DMS153 treated with DMSO at 0.1 percent for 48 hours (cell line): ENCODE results near the gene CGN.

Experiments
- DNase-seq: peaks from one replicate; lab custom pipeline; 2025; ENCODE audit not compliant: unreplicated experiment; lab: John Stamatoyannopoulos, UW

Gene CGN

DNA sequence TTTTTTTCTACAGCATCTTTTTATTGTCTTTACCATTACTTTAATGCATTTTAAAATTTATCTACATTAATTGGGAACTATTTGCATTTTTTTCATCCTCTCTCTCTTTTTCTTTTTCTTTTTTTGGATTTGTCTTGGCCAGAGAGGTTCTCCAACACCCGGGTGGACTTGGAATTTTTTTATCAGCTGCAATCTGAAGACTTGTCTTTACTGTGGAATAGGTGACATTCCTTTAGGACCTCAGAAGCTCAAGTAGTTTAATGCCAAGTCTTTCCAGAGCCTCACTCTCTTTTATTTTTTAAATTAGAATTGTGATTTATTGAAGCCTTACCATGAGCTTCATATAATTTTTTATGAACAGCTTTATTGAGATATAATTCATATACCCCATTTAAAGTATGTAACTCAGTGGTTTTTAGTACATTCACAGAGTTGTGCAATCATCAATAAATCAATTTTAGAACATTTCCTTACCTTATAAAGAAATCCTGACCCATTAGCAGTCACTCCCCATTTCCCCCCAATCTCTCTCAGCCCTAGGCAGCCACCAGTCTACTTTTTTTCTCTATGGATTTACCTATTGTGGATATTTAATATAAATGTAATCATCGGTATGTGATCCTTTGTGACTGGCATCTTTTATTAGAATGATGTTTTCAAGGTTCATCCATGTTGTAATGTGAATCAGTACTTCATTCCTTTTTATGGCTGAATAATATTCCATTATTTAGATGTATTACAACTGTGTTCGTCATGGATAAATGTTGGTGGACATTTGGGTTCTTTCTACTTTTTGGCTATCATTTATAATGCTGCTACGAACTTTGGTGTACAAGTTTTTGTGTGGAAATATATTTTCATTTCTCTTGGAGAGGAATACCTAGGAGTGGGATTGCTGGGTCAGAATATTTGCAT lies 35.1 kb downstream of the CGN start:
- DNase-seq = no peak

GRCh38 chr1:151547119-151547899 lies 36.1 kb downstream of the CGN start:
- DNase-seq = no peak

DNA sequence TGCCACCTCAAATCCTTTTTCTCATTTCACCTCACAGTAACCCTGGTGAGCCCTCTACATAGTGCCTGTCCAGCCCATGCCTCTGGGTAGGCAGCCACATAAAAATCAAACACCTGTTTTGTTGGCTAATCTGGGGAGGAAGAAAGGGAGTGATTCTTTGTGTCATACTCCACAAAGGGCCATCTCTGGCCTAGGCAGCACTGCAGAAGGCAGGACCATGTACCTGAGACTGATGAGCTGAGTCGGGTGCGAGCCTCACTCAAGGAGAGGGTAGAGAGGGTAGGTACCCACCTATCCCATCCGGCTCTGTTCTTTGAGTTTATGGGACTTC lies 36.7 kb downstream of the CGN start:
- no peak for DNase-seq

GRCh38 chr1:151549199-151549598 lies 38.0 kb downstream of the CGN start:
- DNase-seq = no peak

DNA sequence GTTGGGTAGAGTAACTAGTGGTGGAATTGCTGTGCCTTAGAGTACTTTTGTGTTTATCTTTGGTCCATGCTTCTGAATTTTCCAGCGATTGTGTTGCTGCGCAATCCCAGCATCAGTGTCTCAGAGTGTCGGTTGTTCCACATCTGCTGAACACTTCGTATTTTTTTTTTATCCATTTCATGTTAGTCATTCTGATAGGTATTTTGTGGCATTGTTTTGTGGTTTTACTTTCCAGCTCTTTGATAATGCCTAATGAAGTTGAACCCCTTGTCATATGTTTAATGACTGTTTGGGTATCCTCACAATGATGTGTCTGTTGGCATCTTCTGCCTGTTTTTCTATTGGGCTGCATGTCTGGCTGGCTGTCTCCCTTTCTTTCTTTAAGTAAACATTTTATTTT lies 42.5 kb downstream of the CGN start:
- no peak for DNase-seq

DNA sequence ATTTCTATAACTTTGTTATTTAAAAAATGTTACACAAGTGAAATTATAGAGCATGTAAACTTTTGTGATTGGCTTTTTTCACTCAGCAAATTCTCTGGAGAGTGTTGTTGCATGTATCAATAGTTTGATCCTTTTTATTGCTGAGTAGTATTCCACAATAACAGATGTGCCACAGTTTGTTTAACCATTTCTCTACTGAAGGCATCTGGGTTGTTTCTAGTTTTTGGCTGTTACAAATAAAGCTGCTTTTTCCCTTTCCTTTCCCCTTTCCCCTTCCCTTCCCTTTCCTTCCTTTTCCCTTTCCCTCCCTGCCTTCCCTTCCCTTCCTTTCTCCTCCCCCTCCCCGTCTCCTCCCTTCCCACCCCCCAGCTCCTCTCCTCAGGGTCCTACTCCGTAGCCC lies 44.9 kb downstream of the CGN start:
- no peak for DNase-seq

DNA sequence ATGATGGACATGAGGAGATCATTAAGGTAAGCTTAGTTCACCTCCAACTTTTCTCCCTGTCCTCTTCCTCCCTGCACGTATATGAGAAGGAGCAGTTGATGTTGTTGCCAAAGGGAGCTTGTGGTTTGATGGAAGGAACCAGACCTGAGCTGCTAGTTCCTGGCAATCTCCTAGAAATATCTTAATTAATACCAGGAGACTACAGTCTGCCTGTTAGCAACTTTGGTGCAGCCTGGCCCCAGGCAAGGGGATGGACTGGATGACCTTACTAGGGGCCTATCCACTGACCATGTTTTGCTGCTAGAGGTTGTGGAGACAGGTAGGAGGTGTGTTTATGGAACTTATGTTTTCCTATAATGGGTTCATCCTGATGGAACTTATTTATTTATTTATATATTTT lies 51.5 kb downstream of the CGN start:
- DNase-seq = no peak

GRCh38 chr1:151563376-151563775 lies 52.2 kb downstream of the CGN start:
- no peak for DNase-seq

- DNase-seq = no peak
Observed at GRCh38 chr1:151565502-151566189, 54.5 kb downstream of the CGN start.

GRCh38 chr1:151568626-151569088 lies 57.5 kb downstream of the CGN start:
- no peak for DNase-seq

DNA sequence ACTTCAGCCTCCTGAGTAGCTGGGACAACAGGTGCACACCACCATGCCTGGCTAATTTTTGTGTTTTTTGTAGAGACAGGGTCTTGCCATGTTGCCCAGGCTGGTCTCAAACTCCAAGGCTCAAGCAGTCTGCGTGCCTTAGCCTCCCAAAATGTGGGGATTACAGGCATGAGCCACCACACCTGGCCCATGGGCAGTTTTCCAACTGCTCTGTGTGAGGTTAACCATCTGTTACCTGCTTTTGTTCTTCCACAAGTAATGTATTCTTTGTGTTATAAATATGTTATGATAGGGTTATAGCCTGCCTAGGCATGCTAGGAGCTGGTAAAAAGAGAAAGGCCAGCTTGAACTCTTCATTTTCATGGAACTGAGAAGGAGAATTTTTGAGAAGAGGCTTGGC lies 59.6 kb downstream of the CGN start:
- peak; percentile 9 for DNase-seq

- no peak for DNase-seq
Observed at GRCh38 chr1:151574575-151575529, 63.7 kb downstream of the CGN start.

DNA sequence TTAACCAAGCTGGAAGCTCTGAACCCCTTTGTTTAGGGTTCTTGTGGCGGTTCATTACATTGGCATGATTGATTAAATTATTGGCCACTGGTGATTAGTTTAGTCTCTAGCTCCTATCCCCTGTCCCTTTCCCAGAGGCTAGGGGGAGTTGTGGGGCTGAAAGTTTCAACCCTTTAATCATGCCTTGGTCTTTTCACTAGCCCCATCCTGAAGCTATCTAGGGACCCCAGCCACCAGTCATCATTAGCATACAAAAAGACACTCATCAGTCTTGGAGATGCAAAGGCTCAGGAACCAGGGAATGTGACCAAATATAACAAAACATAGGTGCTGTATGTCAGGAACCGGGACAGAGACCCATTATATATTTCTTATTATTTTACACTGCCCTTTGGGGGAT lies 66.0 kb downstream of the CGN start:
- no peak for DNase-seq

DNA sequence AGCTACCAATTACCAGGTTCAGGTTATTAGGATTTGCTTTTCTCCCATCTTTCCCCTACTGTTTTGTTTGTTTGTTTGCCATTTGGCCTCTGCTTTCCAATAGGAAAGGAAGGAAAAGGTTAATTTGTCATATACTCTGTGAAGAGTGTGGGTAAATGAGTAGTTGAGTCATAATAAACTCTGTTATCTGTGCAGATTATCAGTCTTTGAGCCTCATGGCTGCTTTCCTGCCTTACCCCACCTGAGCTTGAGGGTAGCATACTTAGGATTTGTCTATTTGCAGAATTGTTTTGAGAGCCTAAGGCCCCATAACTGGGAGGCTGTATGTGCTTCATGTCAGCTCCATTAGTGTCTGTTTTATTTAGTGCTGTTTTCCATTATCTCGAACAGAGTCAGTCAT lies 67.8 kb downstream of the CGN start:
- no peak for DNase-seq

DNA sequence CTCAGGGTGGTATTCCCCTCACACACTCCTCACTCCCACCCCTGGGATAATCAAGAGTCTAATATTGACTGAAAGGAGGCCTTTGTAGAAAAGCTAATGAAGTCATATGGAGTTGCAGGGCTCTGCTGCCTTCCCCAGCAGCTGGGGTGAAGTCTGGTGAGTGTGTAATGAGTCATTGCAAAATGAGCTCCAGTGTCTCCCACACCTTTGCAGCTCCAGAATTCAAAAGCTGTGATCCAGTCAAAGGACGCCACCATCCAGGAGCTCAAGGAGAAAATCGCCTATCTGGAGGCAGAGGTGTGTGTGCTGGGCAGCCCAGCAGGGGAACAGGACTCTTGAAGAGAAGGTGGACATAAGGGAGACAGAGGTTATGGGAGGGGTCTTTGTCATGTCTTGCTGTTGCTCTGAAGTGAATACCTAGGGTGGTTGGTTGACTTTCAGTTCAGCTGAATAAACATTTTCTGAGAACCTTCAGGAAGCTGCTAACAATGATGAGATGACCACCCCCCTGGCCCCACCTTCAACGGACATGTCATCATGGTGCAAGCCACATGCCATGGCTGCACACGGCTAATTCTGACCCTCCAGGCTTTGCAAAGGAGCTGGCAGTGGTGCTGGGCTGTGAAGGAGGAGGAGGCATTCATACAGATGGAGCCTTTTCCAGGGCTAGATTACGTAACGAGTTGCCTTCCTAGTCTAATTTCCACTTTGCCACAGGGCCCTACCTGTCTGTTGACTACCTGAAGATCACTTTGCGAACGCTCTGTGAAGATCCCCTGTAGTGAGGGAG lies 68.4 kb downstream of the CGN start:
- DNase-seq = no peak

GRCh38 chr1:151581451-151581850 lies 70.3 kb downstream of the CGN start:
- no peak for DNase-seq

DNA sequence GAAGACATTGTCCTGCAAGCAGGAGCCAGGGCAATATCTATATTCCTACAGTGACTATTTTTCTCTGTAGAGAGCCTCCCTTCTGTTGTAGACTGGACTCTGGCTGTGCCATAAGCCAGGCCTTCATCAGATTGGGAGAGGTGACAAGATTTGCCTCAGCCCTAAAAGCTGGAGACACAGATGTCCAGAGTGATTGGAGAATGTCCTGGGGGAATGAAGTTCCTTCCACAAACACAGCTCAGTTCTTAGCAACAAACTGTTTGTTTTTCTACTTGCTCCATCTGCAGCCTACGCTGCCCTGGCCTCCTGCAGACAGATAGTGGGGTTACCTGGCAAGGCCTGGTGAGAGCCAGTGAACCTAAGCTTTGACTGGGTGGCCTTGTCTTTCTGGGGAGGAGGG lies 70.7 kb downstream of the CGN start:
- DNase-seq = no peak

- DNase-seq = no peak
Observed at GRCh38 chr1:151583796-151584195, 72.6 kb downstream of the CGN start.

GRCh38 chr1:151584278-151584677 lies 73.1 kb downstream of the CGN start:
- DNase-seq = no peak

- no peak for DNase-seq
Observed at GRCh38 chr1:151584780-151585179, 73.6 kb downstream of the CGN start.
